K562 (cell line): ENCODE results near the gene FAM32A. TPM values are rescaled to one million over a fixed set of nuclear protein-coding genes. Genes with fewer than 3 reads are reported as not detected.

Source experiments
- BCOR ChIP-seq: fragments of 450-650 bp; IDR thresholded peaks from 2 replicates; pipeline ENCODE4 v1.6.1; 2016
- CBFA2T2 ChIP-seq: fragments of 450-650 bp; conservative IDR thresholded peaks from 2 replicates; pipeline ENCODE4 v1.6.1; 2017; ENCODE audit warnings: mild to moderate bottlenecking
- CBX1 ChIP-seq: sonication (generic); IDR thresholded peaks from 2 replicates; pipeline ENCODE4 v1.6.1; 2016; ENCODE audit warnings: antibody characterized with exemption, low read depth, mild to moderate bottlenecking
- ELK3 ChIP-seq: fragments of 450-650 bp; formaldehyde crosslinking; IDR thresholded peaks from 2 replicates; pipeline ENCODE4 v1.4.0; 2020; ENCODE audit warnings: mild to moderate bottlenecking
- ESRRA ChIP-seq: fragments of 450-650 bp; IDR thresholded peaks from 2 replicates; pipeline ENCODE4 v1.6.1; 2014; ENCODE audit warnings: low read depth, mild to moderate bottlenecking, moderate library complexity, borderline replicate concordance
- FOXM1 ChIP-seq, 2 experiments: fragments of 450-650 bp in 1 of 2; sonication (generic) in 1 of 2; formaldehyde crosslinking in 1 of 2; IDR thresholded peaks; 2 replicates each; pipeline versions ENCODE4 v1.6.1 to v1.9.0; 2017 to 2022; ENCODE audit warnings: low read depth in 2 of 2, mild to moderate bottlenecking in 2 of 2, missing genetic modification reagents in 1 of 2, moderate library complexity in 1 of 2
- HSF4 ChIP-seq: fragments of 250-450 bp; sonication (Bioruptor Pico); IDR thresholded peaks from 2 replicates; pipeline ENCODE4 v2.1.2; 2022; ENCODE audit warnings: mild to moderate bottlenecking, moderate library complexity, borderline replicate concordance
- KDM2B ChIP-seq: fragments of 250-450 bp; sonication (Bioruptor Pico); IDR thresholded peaks from 2 replicates; pipeline ENCODE4 v1.8.0; 2021; ENCODE audit warnings: mild to moderate bottlenecking, moderate library complexity
- KLF10 ChIP-seq: fragments of 250-450 bp; sonication (Bioruptor Pico); IDR thresholded peaks from 2 replicates; pipeline ENCODE4 v1.6.1; 2021; ENCODE audit warnings: matching md5 sums
- MTA1 ChIP-seq: fragments of 450-650 bp; IDR thresholded peaks from 2 replicates; pipeline ENCODE4 v1.6.1; 2017; ENCODE audit warnings: borderline replicate concordance
- NCOR1 ChIP-seq: fragments of 450-650 bp; IDR thresholded peaks from 2 replicates; pipeline ENCODE4 v1.6.1; 2016; ENCODE audit warnings: mild to moderate bottlenecking, moderate library complexity
- PHB2 ChIP-seq: fragments of 450-650 bp; IDR thresholded peaks from 2 replicates; pipeline ENCODE4 v1.6.1; 2017; ENCODE audit warnings: low read depth
- RBM14 ChIP-seq: fragments of 200-400 bp; formaldehyde crosslinking; IDR thresholded peaks from 2 replicates; pipeline ENCODE4 v1.6.1; 2018; ENCODE audit warnings: low read depth, mild to moderate bottlenecking, low read length, moderate library complexity, borderline replicate concordance; ENCODE audit not compliant: insufficient read depth
- RCOR1 ChIP-seq, 2 experiments: IDR thresholded peaks; 2 replicates each; pipeline ENCODE4 v1.6.1; 2012; ENCODE audit warnings: low read depth in 2 of 2, low read length in 2 of 2, borderline replicate concordance in 1 of 2, improper control_type of control experiment in 1 of 2
- STAG1 ChIP-seq: sonication (generic); formaldehyde crosslinking; IDR thresholded peaks from 2 replicates; pipeline ENCODE4 v1.5.0; 2020; ENCODE audit warnings: missing genetic modification reagents, borderline replicate concordance
- TARDBP ChIP-seq: fragments of 450-650 bp; IDR thresholded peaks from 2 replicates; pipeline ENCODE4 v1.6.1; 2016
- ZBTB9 ChIP-seq: fragments of 450-650 bp; formaldehyde crosslinking; IDR thresholded peaks from 2 replicates; pipeline ENCODE4 v1.4.0; 2020; ENCODE audit warnings: mild to moderate bottlenecking, moderate library complexity
- ZNF121 ChIP-seq: sonication (generic); formaldehyde crosslinking; conservative IDR thresholded peaks from 2 replicates; pipeline ENCODE4 v1.8.0; 2022; ENCODE audit warnings: missing genetic modification reagents
- ZNF316 ChIP-seq: fragments of 450-650 bp; IDR thresholded peaks from 2 replicates; pipeline ENCODE4 v1.6.1; 2016
- polyA plus RNA-seq, 8 experiments: library from polyadenylated mRNA; depleted of rRNA in 4 of 8; stranded (reverse) in 5 of 8; unstranded in 3 of 8; fragments of >200 nt; fragmentation: Nextera tagmentation in 2 of 8; fragmentation: Illumina TruSeq in 1 of 8; extraction: Ambion mirVana in 2 of 8; extraction: Trizol in 1 of 8; gene quantifications; 2 replicates each; pipeline versions ENCODE4 v1.2.1 to v1.2.3, GENCODE V29; 2011 to 2014; ENCODE audit warnings: inconsistent platforms in 1 of 8, missing spikeins in 1 of 8
- total RNA-seq, 7 experiments: library from RNA; depleted of rRNA in 6 of 7; stranded (reverse); fragments of >200 nt in 6 of 7; fragmentation: Illumina TruSeq in 2 of 7; extraction: Trizol in 2 of 7; gene quantifications; 2 replicates each; pipeline versions ENCODE4 v1.2.1 to v1.2.3, GENCODE V29; 2011 to 2021; ENCODE audit warnings: low replicate concordance in 1 of 7
- TF ChIP-seq, protein P1 (sequence below): IDR thresholded peaks from 2 replicates; pipeline ENCODE4 v1.6.1; 2014; ENCODE audit warnings: antibody characterized with exemption
- TF ChIP-seq, protein P2 (sequence below): conservative IDR thresholded peaks from 2 replicates; pipeline ENCODE4 v1.6.1; 2011; ENCODE audit warnings: low read depth, mild to moderate bottlenecking, low read length; ENCODE audit not compliant: control insufficient read depth
- TF ChIP-seq, protein P3 (sequence below): fragments of 150-350 bp; conservative IDR thresholded peaks from 2 replicates; pipeline ENCODE4 v1.6.1; 2014; ENCODE audit warnings: low read length

Gene FAM32A
- total and polyA plus RNA-seq, 9 of the 15 experiments (the other 6 are each of a cell fraction or from before 2014, with no cell fraction given), result 30.7 to 96.7 (median 73.7) TPM

GRCh38 chr19:16141043-16141442, 44.2 kb upstream of the FAM32A start (continued):
- 0 out of 2 replicates have a peak, but pooled peaks have one; percentile 32 for TF ChIP-seq FOXM1 (IDR thresholded peaks at IDR 0.05; ENCODE audit: low read depth)
- no peak for TF ChIP-seq FOXM1 (CRISPR knock-in tag; IDR thresholded peaks at IDR 0.05; ENCODE audit: low read depth)
- TF ChIP-seq, protein P1, sequence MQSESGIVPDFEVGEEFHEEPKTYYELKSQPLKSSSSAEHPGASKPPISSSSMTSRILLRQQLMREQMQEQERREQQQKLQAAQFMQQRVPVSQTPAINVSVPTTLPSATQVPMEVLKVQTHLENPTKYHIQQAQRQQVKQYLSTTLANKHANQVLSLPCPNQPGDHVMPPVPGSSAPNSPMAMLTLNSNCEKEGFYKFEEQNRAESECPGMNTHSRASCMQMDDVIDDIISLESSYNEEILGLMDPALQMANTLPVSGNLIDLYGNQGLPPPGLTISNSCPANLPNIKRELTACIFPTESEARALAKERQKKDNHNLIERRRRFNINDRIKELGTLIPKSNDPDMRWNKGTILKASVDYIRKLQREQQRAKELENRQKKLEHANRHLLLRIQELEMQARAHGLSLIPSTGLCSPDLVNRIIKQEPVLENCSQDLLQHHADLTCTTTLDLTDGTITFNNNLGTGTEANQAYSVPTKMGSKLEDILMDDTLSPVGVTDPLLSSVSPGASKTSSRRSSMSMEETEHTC, result no peak
- TF ChIP-seq, protein P2, sequence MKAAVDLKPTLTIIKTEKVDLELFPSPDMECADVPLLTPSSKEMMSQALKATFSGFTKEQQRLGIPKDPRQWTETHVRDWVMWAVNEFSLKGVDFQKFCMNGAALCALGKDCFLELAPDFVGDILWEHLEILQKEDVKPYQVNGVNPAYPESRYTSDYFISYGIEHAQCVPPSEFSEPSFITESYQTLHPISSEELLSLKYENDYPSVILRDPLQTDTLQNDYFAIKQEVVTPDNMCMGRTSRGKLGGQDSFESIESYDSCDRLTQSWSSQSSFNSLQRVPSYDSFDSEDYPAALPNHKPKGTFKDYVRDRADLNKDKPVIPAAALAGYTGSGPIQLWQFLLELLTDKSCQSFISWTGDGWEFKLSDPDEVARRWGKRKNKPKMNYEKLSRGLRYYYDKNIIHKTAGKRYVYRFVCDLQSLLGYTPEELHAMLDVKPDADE, result no peak
- no peak for TF ChIP-seq KLF10 (CRISPR knock-in tag)
- TF ChIP-seq RCOR1 (IDR thresholded peaks at IDR 0.05; ENCODE audit: borderline replicate concordance in 1 of 2, low read depth in 2 of 2, low read length in 2 of 2), result peak; percentile 11 to 90; a peak in 2 of 4 replicates
- TF ChIP-seq STAG1 (CRISPR knock-in tag), result no peak
- TF ChIP-seq, protein P3, sequence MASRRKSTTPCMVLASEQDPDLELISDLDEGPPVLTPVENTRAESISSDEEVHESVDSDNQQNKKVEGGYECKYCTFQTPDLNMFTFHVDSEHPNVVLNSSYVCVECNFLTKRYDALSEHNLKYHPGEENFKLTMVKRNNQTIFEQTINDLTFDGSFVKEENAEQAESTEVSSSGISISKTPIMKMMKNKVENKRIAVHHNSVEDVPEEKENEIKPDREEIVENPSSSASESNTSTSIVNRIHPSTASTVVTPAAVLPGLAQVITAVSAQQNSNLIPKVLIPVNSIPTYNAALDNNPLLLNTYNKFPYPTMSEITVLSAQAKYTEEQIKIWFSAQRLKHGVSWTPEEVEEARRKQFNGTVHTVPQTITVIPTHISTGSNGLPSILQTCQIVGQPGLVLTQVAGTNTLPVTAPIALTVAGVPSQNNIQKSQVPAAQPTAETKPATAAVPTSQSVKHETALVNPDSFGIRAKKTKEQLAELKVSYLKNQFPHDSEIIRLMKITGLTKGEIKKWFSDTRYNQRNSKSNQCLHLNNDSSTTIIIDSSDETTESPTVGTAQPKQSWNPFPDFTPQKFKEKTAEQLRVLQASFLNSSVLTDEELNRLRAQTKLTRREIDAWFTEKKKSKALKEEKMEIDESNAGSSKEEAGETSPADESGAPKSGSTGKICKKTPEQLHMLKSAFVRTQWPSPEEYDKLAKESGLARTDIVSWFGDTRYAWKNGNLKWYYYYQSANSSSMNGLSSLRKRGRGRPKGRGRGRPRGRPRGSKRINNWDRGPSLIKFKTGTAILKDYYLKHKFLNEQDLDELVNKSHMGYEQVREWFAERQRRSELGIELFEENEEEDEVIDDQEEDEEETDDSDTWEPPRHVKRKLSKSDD, result no peak
- TF ChIP-seq ELK3 (CRISPR knock-in tag), result no peak
- TF ChIP-seq ZBTB9 (CRISPR knock-in tag), result no peak
- 0 out of 2 replicates have a peak, but pooled peaks have one; percentile 11 for TF ChIP-seq NCOR1
- TF ChIP-seq RBM14, result no peak
- peak; percentile 47; the same call in 1 of the 2 replicates for TF ChIP-seq ESRRA
- no peak for TF ChIP-seq KDM2B (CRISPR knock-in tag)
- no peak for TF ChIP-seq HSF4 (CRISPR knock-in tag)
- no peak for TF ChIP-seq TARDBP
- TF ChIP-seq BCOR, result peak; percentile 99
- TF ChIP-seq CBX1, result peak; percentile 99; the same call in 1 of the 2 replicates
- no peak for TF ChIP-seq PHB2
- TF ChIP-seq MTA1, result no peak
- no peak for TF ChIP-seq ZNF316
- TF ChIP-seq CBFA2T2, result 0 out of 2 replicates have a peak, but pooled peaks have one; percentile 10
- peak; percentile 79; the same call in 1 of the 2 replicates for TF ChIP-seq ZNF121
